ENCODE measurements around the gene CAMTA1.

The CAMTA1 gene

GRCh38 chr1:7185721-7186120, 400.5 kb downstream of the CAMTA1 start:
- Histone ChIP-seq H3K4me3 (no peak overlapping the region), H3K27ac (no peak overlapping the region)

GRCh38 chr1:7186382-7187111, 401.3 kb downstream of the CAMTA1 start:
- no peak overlapping the region for H3K27ac ChIP-seq

GRCh38 chr1:7187112-7187493, 401.8 kb downstream of the CAMTA1 start:
- no peak overlapping the region for H3K4me3 ChIP-seq
- H3K27ac ChIP-seq = no peak overlapping the region

More at GRCh38 chr1:7186382-7187111, 401.3 kb downstream of the CAMTA1 start:
- no peak overlapping the region for H3K4me3 ChIP-seq

GRCh38 chr1:7190261-7190660, 405.0 kb downstream of the CAMTA1 start:
- H3K27ac ChIP-seq = no peak overlapping the region
- H3K4me3 ChIP-seq = no peak overlapping the region

GRCh38 chr1:7192453-7192852, 407.2 kb downstream of the CAMTA1 start:
- no peak overlapping the region for H3K27ac ChIP-seq
- no peak overlapping the region for H3K4me3 ChIP-seq

- Histone ChIP-seq H3K27ac (no peak overlapping the region), H3K4me3 (no peak overlapping the region)
Measured at GRCh38 chr1:7196036-7196911, 411.0 kb downstream of the CAMTA1 start.

- Histone ChIP-seq H3K4me3 (no peak overlapping the region), H3K27ac (no peak overlapping the region)
Measured at GRCh38 chr1:7198664-7199063, 413.4 kb downstream of the CAMTA1 start.

- Histone ChIP-seq H3K27ac (no peak overlapping the region), H3K4me3 (no peak overlapping the region)
Measured at GRCh38 chr1:7199077-7199779, 414.0 kb downstream of the CAMTA1 start.

- no peak overlapping the region for H3K4me3 ChIP-seq
- H3K27ac ChIP-seq = no peak overlapping the region
Measured at GRCh38 chr1:7207875-7208646, 422.8 kb downstream of the CAMTA1 start.

GRCh38 chr1:7208647-7209180, 423.5 kb downstream of the CAMTA1 start:
- no peak overlapping the region for H3K27ac ChIP-seq
- no peak overlapping the region for H3K4me3 ChIP-seq

GRCh38 chr1:7209336-7209735, 424.1 kb downstream of the CAMTA1 start:
- H3K4me3 ChIP-seq = no peak overlapping the region
- H3K27ac ChIP-seq = no peak overlapping the region

- Histone ChIP-seq H3K27ac (no peak overlapping the region), H3K4me3 (no peak overlapping the region)
Measured at GRCh38 chr1:7218210-7218832, 433.1 kb downstream of the CAMTA1 start.

- H3K27ac ChIP-seq = no peak overlapping the region
- H3K4me3 ChIP-seq = no peak overlapping the region
Measured at GRCh38 chr1:7219031-7219430, 433.8 kb downstream of the CAMTA1 start.

- no peak overlapping the region for H3K27ac ChIP-seq
- no peak overlapping the region for H3K4me3 ChIP-seq
Measured at GRCh38 chr1:7220007-7220406, 434.8 kb downstream of the CAMTA1 start.

GRCh38 chr1:7220712-7221252, 435.5 kb downstream of the CAMTA1 start:
- Histone ChIP-seq H3K27ac (no peak overlapping the region), H3K4me3 (no peak overlapping the region)

GRCh38 chr1:7221826-7222694, 436.8 kb downstream of the CAMTA1 start:
- no peak overlapping the region for H3K4me3 ChIP-seq
- no peak overlapping the region for H3K27ac ChIP-seq

GRCh38 chr1:7222695-7223015, 437.4 kb downstream of the CAMTA1 start:
- H3K4me3 ChIP-seq = no peak overlapping the region

More at GRCh38 chr1:7222695-7223015, 437.4 kb downstream of the CAMTA1 start:
- no peak overlapping the region for H3K27ac ChIP-seq
